Upper lobe of right lung (tissue), 1 donor: ENCODE measurements around the gene HSPA2. TPM values are rescaled to one million over a fixed set of nuclear protein-coding genes. Genes with fewer than 3 reads are reported as not detected.
"Not testable (repeated sequence)": the region's sequence is repeated elsewhere in the genome, so short reads cannot be mapped to it uniquely, and the experiment has no call there.

Experiments used
- ATAC-seq: fragments of 200-7000 bp; cut with Tn5 transposase; one replicate; pipeline ENCODE4 v1.9.1; 2020; ENCODE audit warnings: mild to moderate bottlenecking, moderate library complexity
- DNase-seq: peaks from one replicate; pipeline ENCODE4 v3.0.0-alpha.2; 2020
- H3K27ac ChIP-seq: fragments of 200-600 bp; one replicate; pipeline ENCODE4 v1.8.0; 2022
- H3K27me3 ChIP-seq: fragments of 200-600 bp; one replicate; pipeline ENCODE4 v1.8.0; 2022; ENCODE audit warnings: mild to moderate bottlenecking
- H3K36me3 ChIP-seq: fragments of 200-600 bp; one replicate; pipeline ENCODE4 v1.8.0; 2022
- H3K4me1 ChIP-seq: fragments of 200-600 bp; one replicate; pipeline ENCODE4 v1.8.0; 2022
- H3K4me3 ChIP-seq: fragments of 200-600 bp; one replicate; pipeline ENCODE4 v1.8.0; 2022; ENCODE audit warnings: mild to moderate bottlenecking
- H3K9me3 ChIP-seq: fragments of 200-600 bp; one replicate; pipeline ENCODE4 v1.8.0; 2022
- intact Hi-C: fragments of 100-400 bp; cut with DNase I; formaldehyde crosslinking; loops from one replicate; pipeline ENCODE4 v1.11.0; 2022
- total RNA-seq: library from RNA; stranded (reverse); fragmentation: NEBNext Ultra II Directional; extraction: Animal tissue kit (Norgen Biotek cat#: 25700); gene quantifications from one replicate; pipeline ENCODE4 v1.2.1, GENCODE V29; 2021
- TF ChIP-seq, protein P1 (sequence below): fragments of 200-600 bp; IDR thresholded peaks from one replicate; pipeline ENCODE4 v1.8.0; 2022; ENCODE audit warnings: antibody characterized with exemption
- donor health status: DM: no; HTN: yes; CAD: no; lungs with severe emphysema.

HSPA2 gene
- total RNA-seq, 1 donor from 2014 or later = 13.5 TPM

DNA sequence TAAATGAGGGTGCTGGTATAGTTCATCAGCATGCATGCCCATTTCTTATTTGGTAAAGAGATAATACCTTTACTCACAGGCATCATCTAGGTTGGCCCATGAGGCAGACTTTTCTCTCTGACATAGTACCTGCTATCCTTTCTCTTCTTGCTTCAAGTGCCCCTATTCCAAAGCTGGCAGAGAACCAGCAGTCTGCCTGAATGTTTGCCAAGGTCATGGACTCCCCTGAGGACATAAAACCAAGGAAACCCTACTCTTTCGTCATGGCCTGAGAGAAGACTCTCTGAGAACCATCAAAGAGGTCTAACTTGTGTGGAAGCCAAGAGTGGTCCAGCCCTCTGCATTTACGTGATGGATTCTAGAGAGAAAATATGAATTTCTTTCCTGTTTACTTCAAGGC, 21.1 kb downstream of the HSPA2 start:
- intact Hi-C loops = no loop called here
- H3K9me3 ChIP-seq = no peaks in the 10 kb centered on the region
- DNase-seq (no peak), ATAC-seq (no peak)
- no peaks in the 10 kb centered on the region for H3K27me3 ChIP-seq
- no peak overlapping the region for H3K4me3 ChIP-seq
- TF ChIP-seq, protein P1, sequence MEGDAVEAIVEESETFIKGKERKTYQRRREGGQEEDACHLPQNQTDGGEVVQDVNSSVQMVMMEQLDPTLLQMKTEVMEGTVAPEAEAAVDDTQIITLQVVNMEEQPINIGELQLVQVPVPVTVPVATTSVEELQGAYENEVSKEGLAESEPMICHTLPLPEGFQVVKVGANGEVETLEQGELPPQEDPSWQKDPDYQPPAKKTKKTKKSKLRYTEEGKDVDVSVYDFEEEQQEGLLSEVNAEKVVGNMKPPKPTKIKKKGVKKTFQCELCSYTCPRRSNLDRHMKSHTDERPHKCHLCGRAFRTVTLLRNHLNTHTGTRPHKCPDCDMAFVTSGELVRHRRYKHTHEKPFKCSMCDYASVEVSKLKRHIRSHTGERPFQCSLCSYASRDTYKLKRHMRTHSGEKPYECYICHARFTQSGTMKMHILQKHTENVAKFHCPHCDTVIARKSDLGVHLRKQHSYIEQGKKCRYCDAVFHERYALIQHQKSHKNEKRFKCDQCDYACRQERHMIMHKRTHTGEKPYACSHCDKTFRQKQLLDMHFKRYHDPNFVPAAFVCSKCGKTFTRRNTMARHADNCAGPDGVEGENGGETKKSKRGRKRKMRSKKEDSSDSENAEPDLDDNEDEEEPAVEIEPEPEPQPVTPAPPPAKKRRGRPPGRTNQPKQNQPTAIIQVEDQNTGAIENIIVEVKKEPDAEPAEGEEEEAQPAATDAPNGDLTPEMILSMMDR = no peak
- peaks cover 2% of the 10 kb centered on the region for H3K4me1 ChIP-seq
- no peak overlapping the region for H3K27ac ChIP-seq
- no peaks in the 10 kb centered on the region for H3K36me3 ChIP-seq

DNA sequence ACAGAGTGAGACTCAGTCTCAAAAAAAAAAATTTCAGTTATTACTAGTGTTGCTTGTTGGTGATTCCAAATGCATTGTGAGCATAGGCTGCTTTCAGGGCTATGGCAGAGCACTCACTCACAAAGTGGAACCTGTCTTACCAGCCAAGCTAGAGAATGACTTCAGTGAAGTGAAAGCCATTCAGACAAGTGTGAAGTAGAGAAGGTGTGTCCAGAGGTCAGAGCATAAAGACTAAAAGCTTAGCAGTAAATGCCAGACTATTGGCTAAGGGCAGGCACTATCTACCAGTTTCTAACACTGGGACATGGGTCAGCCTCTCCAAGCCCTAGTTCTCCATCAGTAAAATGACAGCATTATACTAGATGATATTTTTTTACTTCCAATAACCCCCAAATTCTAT, 21.9 kb downstream of the HSPA2 start:
- peak; percentile 53 for ATAC-seq
- H3K9me3 ChIP-seq = no peaks in the 10 kb centered on the region
- no peaks in the 10 kb centered on the region for H3K27me3 ChIP-seq
- intact Hi-C loops = no loop called here
- TF ChIP-seq, protein P1 = no peak
- no peaks in the 10 kb centered on the region for H3K36me3 ChIP-seq
- H3K4me3 ChIP-seq = no peak overlapping the region
- H3K27ac ChIP-seq = no peak overlapping the region
- peaks cover 4% of the 10 kb centered on the region for H3K4me1 ChIP-seq
- no peak for DNase-seq

DNA sequence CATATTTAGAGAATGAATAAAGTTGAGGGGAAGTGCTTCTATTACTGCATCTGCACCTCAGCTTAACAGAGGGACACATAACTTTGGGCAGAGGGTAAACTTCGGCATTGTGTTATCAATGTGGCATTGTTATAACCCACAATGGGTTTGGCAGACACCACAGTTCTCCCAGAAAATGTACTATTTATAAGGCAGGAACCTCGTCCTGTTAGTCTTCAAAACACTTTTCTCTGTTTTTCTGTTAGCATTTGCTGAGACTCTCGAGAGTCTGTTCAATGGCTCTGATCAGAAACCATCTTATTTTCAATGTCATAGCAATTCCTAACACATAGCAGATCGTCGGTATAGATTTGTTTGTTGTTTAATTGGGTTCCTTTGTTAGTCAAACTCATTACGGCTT, 23.2 kb downstream of the HSPA2 start:
- ATAC-seq = no peak
- no peaks in the 10 kb centered on the region for H3K27me3 ChIP-seq
- H3K4me3 ChIP-seq = no peak overlapping the region
- no peak for DNase-seq
- H3K27ac ChIP-seq = no peak overlapping the region
- intact Hi-C loops = no loop called here
- no peaks in the 10 kb centered on the region for H3K9me3 ChIP-seq
- H3K4me1 ChIP-seq = peaks cover 4% of the 10 kb centered on the region
- H3K36me3 ChIP-seq = no peaks in the 10 kb centered on the region
- TF ChIP-seq, protein P1 = no peak

DNA sequence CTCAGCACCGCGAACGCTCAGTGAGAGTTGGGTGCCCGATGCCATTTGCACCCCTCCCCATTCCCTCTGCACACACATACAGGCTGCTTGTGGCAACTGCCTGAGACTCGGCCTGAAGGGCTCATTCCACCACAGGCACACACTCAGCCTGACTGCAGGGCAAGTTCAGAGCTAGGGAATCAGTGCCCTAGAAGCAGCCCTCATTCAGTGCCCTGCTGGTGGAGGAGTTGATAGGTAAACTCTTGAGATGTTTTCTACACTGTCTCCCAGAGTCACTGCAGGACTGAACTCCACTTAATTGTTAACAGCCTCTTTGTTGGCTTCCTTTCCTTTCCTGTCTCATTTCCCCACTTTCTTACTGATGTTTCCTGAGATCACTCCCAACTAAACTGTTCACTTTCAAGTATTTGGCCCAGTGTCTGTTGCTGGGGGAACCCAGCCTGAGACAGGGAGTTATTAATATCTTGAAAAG, 26.1 kb downstream of the HSPA2 start:
- H3K36me3 ChIP-seq = no peaks in the 10 kb centered on the region
- no peak overlapping the region for H3K4me3 ChIP-seq
- TF ChIP-seq, protein P1 = no peak
- intact Hi-C loops = no loop called here
- ATAC-seq = peak; percentile 77
- H3K27ac ChIP-seq = no peak overlapping the region
- DNase-seq = no peak
- peaks cover 4% of the 10 kb centered on the region for H3K4me1 ChIP-seq
- H3K27me3 ChIP-seq = no peaks in the 10 kb centered on the region
- H3K9me3 ChIP-seq = no peaks in the 10 kb centered on the region

DNA sequence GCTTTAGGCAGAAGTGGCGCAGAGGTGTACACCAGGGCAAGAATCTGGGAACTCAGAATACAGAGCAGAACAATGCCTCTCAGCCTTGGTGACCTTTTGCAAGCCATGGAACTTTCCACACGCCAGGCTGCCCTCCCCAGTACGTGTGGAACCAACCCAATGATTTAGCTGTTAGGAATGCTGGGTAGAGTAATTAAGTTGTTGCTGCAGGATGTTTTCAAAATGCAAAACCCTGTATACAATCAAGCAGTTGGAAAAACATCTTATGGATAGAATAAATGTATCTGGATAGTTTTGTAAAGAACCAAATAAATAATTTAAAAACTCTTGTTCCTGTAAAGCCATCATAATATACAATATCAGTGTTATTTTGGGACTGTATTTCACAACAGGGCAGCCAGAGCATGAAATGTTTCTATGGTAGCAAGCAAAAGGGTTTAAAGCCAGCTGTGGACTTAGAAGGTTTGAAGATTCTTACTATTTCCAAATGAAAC, 28.6 kb downstream of the HSPA2 start:
- DNase-seq = no peak
- no peak overlapping the region for H3K27ac ChIP-seq

DNA sequence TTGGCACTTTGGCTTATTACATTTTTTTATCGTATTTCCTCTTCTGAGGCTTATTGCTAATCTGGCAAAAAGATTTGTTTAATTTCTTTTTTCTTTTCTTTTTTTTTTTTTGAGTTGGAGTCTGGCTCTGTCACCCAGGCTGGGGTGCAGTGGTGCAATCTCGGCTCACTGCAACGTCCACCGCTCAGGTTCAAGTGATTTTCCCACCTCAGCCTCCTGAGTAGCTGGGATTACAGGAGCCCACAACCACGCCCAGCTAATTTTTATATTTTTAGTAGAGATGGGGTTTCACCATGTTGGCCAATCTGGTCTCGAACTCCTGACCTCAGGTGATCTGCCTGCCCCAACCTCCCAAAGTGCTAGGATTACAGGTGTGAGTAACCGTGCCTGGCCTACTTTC, 29.1 kb downstream of the HSPA2 start:
- ATAC-seq, H3K4me3 ChIP-seq, H3K4me1 ChIP-seq, H3K27me3 ChIP-seq, intact Hi-C loops, DNase-seq, H3K36me3 ChIP-seq, H3K9me3 ChIP-seq: not testable (repeated sequence)
- H3K27ac ChIP-seq = peak overlapping the region; percentile 55

More for the DNA sequence above, 28.6 kb downstream of the HSPA2 start:
- Histone ChIP-seq H3K4me3 (no peak overlapping the region), H3K36me3 (no peaks in the 10 kb centered on the region), H3K4me1 (peaks cover 4% of the 10 kb centered on the region), H3K27me3 (no peaks in the 10 kb centered on the region), H3K9me3 (no peaks in the 10 kb centered on the region)
- TF ChIP-seq, protein P1 = no peak
- intact Hi-C loops = no loop called here
- ATAC-seq = no peak
